ENCODE data around the gene ATXN2L.

Gene ATXN2L

GRCh38 chr16:28823873-28824716 is 1.3 kb downstream of the ATXN2L start:
- Histone ChIP-seq H3K36me3 (ENCODE audit: control insufficient read depth in 5 of 5, insufficient read depth in 5 of 5, low read length in 5 of 5) (peaks cover 9 to 41% (median 35%) of the 10 kb centered on the region in 5 donors), H3K9ac (ENCODE audit: low read length in 5 of 5) (peak overlapping the region; percentile 84 to 100 (median 98)), H3K4me3 (ENCODE audit: low read depth in 1 of 5, low read length in 5 of 5) (peak overlapping the region; percentile 87 to 97 (median 93)), H3K27ac (ENCODE audit: low read depth, low read length) (peak overlapping the region; percentile 95), H3K27me3 (ENCODE audit: control insufficient read depth in 5 of 5, insufficient read depth in 4 of 5, low read length in 5 of 5) (no peaks in the 10 kb centered on the region), H3K4me1 (ENCODE audit: control insufficient read depth in 5 of 5, insufficient read depth in 5 of 5, low read length in 5 of 5) (peaks cover 5 to 26% (median 23%) of the 10 kb centered on the region in 5 donors), H3K9me3 (ENCODE audit: control insufficient read depth in 5 of 5, low read length in 5 of 5) (peaks cover 0 to 3% (median 0%) of the 10 kb centered on the region in 5 donors)

DNA sequence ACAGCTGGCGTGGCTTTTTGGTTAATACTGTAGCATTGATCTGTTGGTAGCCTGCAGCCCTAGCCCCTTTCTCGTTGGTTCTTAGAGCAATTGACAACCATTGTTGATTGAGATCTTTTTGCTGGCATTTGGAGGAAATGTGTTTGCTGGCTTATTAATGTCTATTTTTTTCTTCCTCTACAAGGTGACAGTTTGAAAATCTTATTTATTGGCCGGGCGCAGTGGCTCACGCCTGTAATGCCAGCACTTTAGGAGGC is 1.8 kb downstream of the ATXN2L start:
- H3K27me3 ChIP-seq (ENCODE audit: control insufficient read depth in 5 of 5, insufficient read depth in 4 of 5, low read length in 5 of 5) = no peaks in the 10 kb centered on the region
- peak overlapping the region; percentile 95 for H3K27ac ChIP-seq (ENCODE audit: low read depth, low read length)
- H3K4me3 ChIP-seq (ENCODE audit: low read depth in 1 of 5, low read length in 5 of 5) = peak overlapping the region; percentile 87 to 97 (median 93)
- peaks cover 0 to 3% (median 0%) of the 10 kb centered on the region in 5 donors for H3K9me3 ChIP-seq (ENCODE audit: control insufficient read depth in 5 of 5, low read length in 5 of 5)
- peaks cover 5 to 26% (median 23%) of the 10 kb centered on the region in 5 donors for H3K4me1 ChIP-seq (ENCODE audit: control insufficient read depth in 5 of 5, insufficient read depth in 5 of 5, low read length in 5 of 5)
- peaks cover 9 to 46% (median 41%) of the 10 kb centered on the region in 5 donors for H3K36me3 ChIP-seq (ENCODE audit: control insufficient read depth in 5 of 5, insufficient read depth in 5 of 5, low read length in 5 of 5)
- peak overlapping the region; percentile 84 to 100 (median 98) for H3K9ac ChIP-seq (ENCODE audit: low read length in 5 of 5)

GRCh38 chr16:28826141-28826540 is 3.3 kb downstream of the ATXN2L start:
- H3K27ac ChIP-seq (ENCODE audit: low read depth, low read length) = no peak overlapping the region
- no peak overlapping the region for H3K9ac ChIP-seq (ENCODE audit: low read length in 5 of 5)
- peaks cover 5 to 26% (median 25%) of the 10 kb centered on the region in 5 donors for H3K4me1 ChIP-seq (ENCODE audit: control insufficient read depth in 5 of 5, insufficient read depth in 5 of 5, low read length in 5 of 5)
- peaks cover 9 to 59% (median 53%) of the 10 kb centered on the region in 5 donors for H3K36me3 ChIP-seq (ENCODE audit: control insufficient read depth in 5 of 5, insufficient read depth in 5 of 5, low read length in 5 of 5)
- H3K4me3 ChIP-seq (ENCODE audit: low read depth in 1 of 5, low read length in 5 of 5) = no peak overlapping the region
- H3K27me3 ChIP-seq (ENCODE audit: control insufficient read depth in 5 of 5, insufficient read depth in 4 of 5, low read length in 5 of 5) = no peaks in the 10 kb centered on the region
- H3K9me3 ChIP-seq (ENCODE audit: control insufficient read depth in 5 of 5, low read length in 5 of 5) = no peaks in the 10 kb centered on the region

DNA sequence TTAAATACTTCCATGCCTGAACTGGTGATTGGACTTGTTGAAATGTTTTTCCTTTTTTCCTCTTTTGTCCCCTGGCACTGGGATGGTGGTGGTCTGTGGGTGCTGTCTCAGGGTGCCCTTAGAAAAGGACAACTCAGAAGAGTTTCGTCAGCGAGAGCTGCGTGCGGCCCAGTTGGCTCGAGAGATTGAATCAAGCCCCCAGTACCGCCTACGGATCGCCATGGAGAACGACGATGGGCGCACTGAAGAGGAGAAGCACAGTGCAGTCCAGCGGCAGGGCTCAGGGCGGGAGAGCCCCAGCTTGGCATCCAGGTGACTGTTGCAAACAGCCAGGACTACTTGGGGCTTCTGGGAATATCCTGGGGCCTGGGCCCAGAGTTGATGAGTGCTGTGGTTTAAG is 6.9 kb downstream of the ATXN2L start:
- H3K4me1 ChIP-seq (ENCODE audit: control insufficient read depth in 5 of 5, insufficient read depth in 5 of 5, low read length in 5 of 5) = peaks cover under 1 to 15% (median 13%) of the 10 kb centered on the region in 5 donors
- no peak overlapping the region for H3K9ac ChIP-seq (ENCODE audit: low read length in 5 of 5)
- H3K9me3 ChIP-seq (ENCODE audit: control insufficient read depth in 5 of 5, low read length in 5 of 5) = no peaks in the 10 kb centered on the region
- H3K36me3 ChIP-seq (ENCODE audit: control insufficient read depth in 5 of 5, insufficient read depth in 5 of 5, low read length in 5 of 5) = peaks cover 21 to 95% (median 89%) of the 10 kb centered on the region in 5 donors
- no peak overlapping the region for H3K27ac ChIP-seq (ENCODE audit: low read depth, low read length)
- H3K27me3 ChIP-seq (ENCODE audit: control insufficient read depth in 5 of 5, insufficient read depth in 4 of 5, low read length in 5 of 5) = no peaks in the 10 kb centered on the region
- no peak overlapping the region for H3K4me3 ChIP-seq (ENCODE audit: low read depth in 1 of 5, low read length in 5 of 5)

GRCh38 chr16:28830531-28830930 is 7.7 kb downstream of the ATXN2L start:
- Histone ChIP-seq H3K27me3 (ENCODE audit: control insufficient read depth in 5 of 5, insufficient read depth in 4 of 5, low read length in 5 of 5) (no peaks in the 10 kb centered on the region), H3K4me3 (ENCODE audit: low read depth in 1 of 5, low read length in 5 of 5) (no peak overlapping the region), H3K36me3 (ENCODE audit: control insufficient read depth in 5 of 5, insufficient read depth in 5 of 5, low read length in 5 of 5) (peaks cover 21 to 100% (median 94%) of the 10 kb centered on the region in 5 donors), H3K9ac (ENCODE audit: low read length in 5 of 5) (no peak overlapping the region), H3K27ac (ENCODE audit: low read depth, low read length) (no peak overlapping the region), H3K9me3 (ENCODE audit: control insufficient read depth in 5 of 5, low read length in 5 of 5) (no peaks in the 10 kb centered on the region), H3K4me1 (ENCODE audit: control insufficient read depth in 5 of 5, insufficient read depth in 5 of 5, low read length in 5 of 5) (peaks cover 0 to 7% (median 5%) of the 10 kb centered on the region in 5 donors)

GRCh38 chr16:28834349-28834748 is 11.6 kb downstream of the ATXN2L start:
- no peak overlapping the region for H3K27ac ChIP-seq (ENCODE audit: low read depth, low read length)
- H3K36me3 ChIP-seq (ENCODE audit: control insufficient read depth in 5 of 5, insufficient read depth in 5 of 5, low read length in 5 of 5) = peaks cover 13 to 91% (median 88%) of the 10 kb centered on the region in 5 donors
- no peaks in the 10 kb centered on the region for H3K27me3 ChIP-seq (ENCODE audit: control insufficient read depth in 5 of 5, insufficient read depth in 4 of 5, low read length in 5 of 5)

DNA sequence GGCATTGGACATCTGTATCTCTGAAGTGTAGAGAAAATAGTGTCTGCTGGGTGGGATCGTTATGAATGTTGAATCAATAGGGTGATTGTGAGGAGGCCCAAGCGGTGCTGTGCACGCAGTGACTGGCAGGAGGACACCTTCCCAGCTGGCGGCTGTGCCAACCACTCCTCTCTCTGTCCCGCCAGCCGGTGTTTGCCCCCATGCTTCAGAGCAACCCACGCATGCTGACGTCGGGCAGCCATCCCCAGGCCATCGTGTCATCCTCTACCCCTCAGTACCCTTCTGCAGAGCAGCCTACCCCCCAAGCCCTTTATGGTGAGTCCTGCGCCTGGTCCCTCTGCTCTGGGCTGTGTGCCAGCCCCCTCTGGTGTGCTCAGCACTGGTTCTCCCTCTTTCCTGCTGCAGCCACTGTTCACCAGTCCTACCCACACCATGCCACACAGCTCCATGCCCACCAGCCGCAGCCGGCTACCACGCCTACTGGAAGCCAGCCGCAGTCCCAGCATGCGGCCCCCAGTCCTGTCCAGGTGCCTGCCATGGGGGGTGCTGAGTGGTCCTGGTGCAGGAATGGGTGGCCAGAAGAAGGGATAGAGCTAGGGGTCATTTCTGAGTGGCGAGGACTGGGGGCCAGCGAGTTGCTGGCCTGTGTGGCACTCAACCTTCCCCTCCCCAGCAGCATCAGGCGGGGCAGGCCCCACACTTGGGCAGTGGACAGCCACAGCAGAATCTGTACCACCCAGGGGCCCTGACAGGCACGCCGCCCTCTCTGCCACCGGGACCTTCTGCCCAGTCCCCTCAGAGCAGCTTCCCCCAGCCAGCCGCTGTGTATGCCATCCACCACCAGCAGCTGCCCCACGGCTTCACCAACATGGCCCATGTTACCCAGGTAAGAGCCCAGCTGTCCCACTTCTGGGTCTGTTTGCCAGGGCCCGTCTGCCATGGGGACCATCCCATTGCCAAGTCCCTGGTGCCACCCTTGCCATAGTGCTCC is 12.4 kb downstream of the ATXN2L start:
- no peak overlapping the region for H3K4me3 ChIP-seq (ENCODE audit: low read depth in 1 of 5, low read length in 5 of 5)
- no peaks in the 10 kb centered on the region for H3K27me3 ChIP-seq (ENCODE audit: control insufficient read depth in 5 of 5, insufficient read depth in 4 of 5, low read length in 5 of 5)
- H3K9me3 ChIP-seq (ENCODE audit: control insufficient read depth in 5 of 5, low read length in 5 of 5) = no peaks in the 10 kb centered on the region
- H3K27ac ChIP-seq (ENCODE audit: low read depth, low read length) = no peak overlapping the region
- H3K36me3 ChIP-seq (ENCODE audit: control insufficient read depth in 5 of 5, insufficient read depth in 5 of 5, low read length in 5 of 5) = peaks cover 13 to 83% (median 79%) of the 10 kb centered on the region in 5 donors
- peaks cover 0 to 15% (median 8%) of the 10 kb centered on the region in 5 donors for H3K4me1 ChIP-seq (ENCODE audit: control insufficient read depth in 5 of 5, insufficient read depth in 5 of 5, low read length in 5 of 5)
- no peak overlapping the region for H3K9ac ChIP-seq (ENCODE audit: low read length in 5 of 5)

More at GRCh38 chr16:28834349-28834748, 11.6 kb downstream of the ATXN2L start:
- no peak overlapping the region for H3K4me3 ChIP-seq (ENCODE audit: low read depth in 1 of 5, low read length in 5 of 5)
- H3K9ac ChIP-seq (ENCODE audit: low read length in 5 of 5) = no peak overlapping the region
- no peaks in the 10 kb centered on the region for H3K9me3 ChIP-seq (ENCODE audit: control insufficient read depth in 5 of 5, low read length in 5 of 5)
- H3K4me1 ChIP-seq (ENCODE audit: control insufficient read depth in 5 of 5, insufficient read depth in 5 of 5, low read length in 5 of 5) = peaks cover 0 to 7% (median 0%) of the 10 kb centered on the region in 5 donors

DNA sequence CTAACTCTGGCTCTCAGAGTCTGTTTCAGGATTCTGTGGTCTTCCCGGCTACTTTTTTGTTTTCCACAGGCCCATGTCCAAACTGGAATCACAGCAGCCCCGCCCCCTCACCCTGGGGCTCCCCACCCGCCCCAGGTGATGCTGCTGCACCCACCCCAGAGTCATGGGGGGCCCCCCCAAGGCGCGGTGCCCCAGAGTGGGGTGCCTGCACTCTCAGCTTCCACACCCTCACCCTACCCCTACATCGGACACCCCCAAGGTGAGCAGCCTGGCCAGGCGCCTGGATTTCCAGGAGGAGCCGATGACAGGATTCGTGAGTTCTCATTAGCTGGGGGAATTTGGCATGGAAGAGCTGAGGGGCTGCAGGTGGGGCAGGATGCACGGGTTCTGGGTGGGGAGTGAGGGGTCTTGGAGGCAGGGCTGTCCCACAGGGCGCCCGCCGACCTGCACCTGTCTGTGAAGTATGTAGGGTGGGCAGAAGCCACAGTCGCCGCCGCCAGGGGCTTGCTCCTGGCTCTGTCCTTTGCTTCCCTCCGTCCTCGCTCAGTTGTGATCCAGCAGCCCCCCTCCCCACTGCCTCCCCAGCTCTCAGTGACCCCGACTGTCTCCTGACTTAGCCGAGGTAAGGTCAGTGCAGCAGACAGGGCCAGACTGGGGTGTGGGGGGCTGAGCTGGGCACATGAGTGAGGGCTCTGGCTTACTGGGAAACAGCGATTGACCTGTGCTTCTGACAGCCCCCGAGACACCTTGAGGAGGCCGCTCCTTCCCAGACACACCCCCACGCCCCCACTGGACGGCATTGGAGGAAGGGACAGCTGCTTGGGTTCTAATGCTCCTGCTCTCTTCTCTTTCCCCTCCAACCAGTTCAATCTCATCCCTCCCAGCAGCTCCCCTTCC is 13.3 kb downstream of the ATXN2L start:
- Histone ChIP-seq H3K9me3 (ENCODE audit: control insufficient read depth in 5 of 5, low read length in 5 of 5) (no peaks in the 10 kb centered on the region), H3K27me3 (ENCODE audit: control insufficient read depth in 5 of 5, insufficient read depth in 4 of 5, low read length in 5 of 5) (no peaks in the 10 kb centered on the region), H3K4me3 (ENCODE audit: low read depth in 1 of 5, low read length in 5 of 5) (no peak overlapping the region), H3K4me1 (ENCODE audit: control insufficient read depth in 5 of 5, insufficient read depth in 5 of 5, low read length in 5 of 5) (peaks cover 0 to 12% (median 8%) of the 10 kb centered on the region in 5 donors), H3K9ac (ENCODE audit: low read length in 5 of 5) (no peak overlapping the region), H3K27ac (ENCODE audit: low read depth, low read length) (no peak overlapping the region), H3K36me3 (ENCODE audit: control insufficient read depth in 5 of 5, insufficient read depth in 5 of 5, low read length in 5 of 5) (peaks cover 13 to 74% (median 70%) of the 10 kb centered on the region in 5 donors)

- Histone ChIP-seq H3K36me3 (ENCODE audit: control insufficient read depth in 5 of 5, insufficient read depth in 5 of 5, low read length in 5 of 5) (peaks cover 13 to 68% (median 64%) of the 10 kb centered on the region in 5 donors), H3K27me3 (ENCODE audit: control insufficient read depth in 5 of 5, insufficient read depth in 4 of 5, low read length in 5 of 5) (no peaks in the 10 kb centered on the region), H3K9me3 (ENCODE audit: control insufficient read depth in 5 of 5, low read length in 5 of 5) (no peaks in the 10 kb centered on the region), H3K9ac (ENCODE audit: low read length in 5 of 5) (no peak overlapping the region), H3K4me3 (ENCODE audit: low read depth in 1 of 5, low read length in 5 of 5) (no peak overlapping the region), H3K4me1 (ENCODE audit: control insufficient read depth in 5 of 5, insufficient read depth in 5 of 5, low read length in 5 of 5) (peaks cover 0 to 12% (median 8%) of the 10 kb centered on the region in 5 donors), H3K27ac (ENCODE audit: low read depth, low read length) (no peak overlapping the region)
Measured at GRCh38 chr16:28836761-28837064, 13.9 kb downstream of the ATXN2L start.
